Neutrophil (primary cell): ENCODE measurements around the gene TIMP1.

Experiments
- H3K27ac ChIP-seq: fragments of 200-600 bp; sonication (generic); 2 replicates; pipeline ENCODE4 v1.5.1; 2016; ENCODE audit warnings: mild to moderate bottlenecking, moderate library complexity
- H3K27me3 ChIP-seq: fragments of 200-600 bp; sonication (generic); 2 replicates; pipeline ENCODE4 v1.6.0; 2016; ENCODE audit warnings: mild to moderate bottlenecking
- H3K36me3 ChIP-seq: fragments of 200-600 bp; sonication (generic); 2 replicates; pipeline ENCODE4 v1.5.1; 2017
- H3K4me1 ChIP-seq, 2 experiments: fragments of 200-600 bp in 1 of 2; sonication (generic) in 1 of 2; 1 replicate in 1 of 2; 2 replicates in 1 of 2; pipeline versions ENCODE4 v1.5.1 to v1.6.1; 2013 to 2016; ENCODE audit warnings: low read depth in 1 of 2, low read length in 1 of 2, mild to moderate bottlenecking in 1 of 2, moderate library complexity in 1 of 2; ENCODE audit not compliant: control insufficient read depth in 1 of 2, insufficient read depth in 1 of 2
- H3K4me3 ChIP-seq, 2 experiments: fragments of 200-600 bp in 1 of 2; sonication (generic) in 1 of 2; 1 replicate in 1 of 2; 2 replicates in 1 of 2; pipeline ENCODE4 v1.5.1; 2013 to 2016; ENCODE audit warnings: low read depth in 1 of 2, low read length in 1 of 2, mild to moderate bottlenecking in 1 of 2, moderate library complexity in 1 of 2
- H3K9me3 ChIP-seq: fragments of 200-600 bp; sonication (generic); 2 replicates; pipeline ENCODE4 v1.5.1; 2016
- CTCF ChIP-seq: fragments of 200-600 bp; sonication (generic); IDR thresholded peaks from 2 replicates; pipeline ENCODE4 v1.5.1; 2016; ENCODE audit warnings: antibody characterized with exemption

The TIMP1 gene

GRCh38 chrX:47587091-47587891 lies 5.1 kb downstream of the TIMP1 start:
- H3K4me1 ChIP-seq, result peaks cover 0 to 2% of the 10 kb centered on the region in 2 experiments
- no peak overlapping the region for H3K4me3 ChIP-seq
- H3K9me3 ChIP-seq, result no peaks in the 10 kb centered on the region
- no peaks in the 10 kb centered on the region for H3K36me3 ChIP-seq
- H3K27ac ChIP-seq, result no peak overlapping the region
- TF ChIP-seq CTCF, result no peak
- H3K27me3 ChIP-seq, result no peaks in the 10 kb centered on the region

- Histone ChIP-seq H3K27ac (no peak overlapping the region), H3K36me3 (no peaks in the 10 kb centered on the region), H3K27me3 (no peaks in the 10 kb centered on the region), H3K4me3 (no peak overlapping the region), H3K9me3 (no peaks in the 10 kb centered on the region), H3K4me1 (no peaks in the 10 kb centered on the region)
- TF ChIP-seq CTCF, result no peak
These were observed 5.9 kb downstream of the TIMP1 start for GRCh38 chrX:47587906-47588735.

GRCh38 chrX:47590984-47591383 lies 8.7 kb downstream of the TIMP1 start:
- H3K27me3 ChIP-seq, result no peaks in the 10 kb centered on the region

GRCh38 chrX:47593522-47593921 lies 11.3 kb downstream of the TIMP1 start:
- Histone ChIP-seq H3K9me3 (no peaks in the 10 kb centered on the region), H3K36me3 (no peaks in the 10 kb centered on the region), H3K27me3 (no peaks in the 10 kb centered on the region), H3K4me1 (no peaks in the 10 kb centered on the region), H3K4me3 (no peak overlapping the region), H3K27ac (no peak overlapping the region)
- no peak for TF ChIP-seq CTCF

More at GRCh38 chrX:47590984-47591383, 8.7 kb downstream of the TIMP1 start:
- H3K27ac ChIP-seq, result no peak overlapping the region
- TF ChIP-seq CTCF, result no peak
- no peaks in the 10 kb centered on the region for H3K4me1 ChIP-seq
- no peaks in the 10 kb centered on the region for H3K9me3 ChIP-seq
- H3K36me3 ChIP-seq, result no peaks in the 10 kb centered on the region
- H3K4me3 ChIP-seq, result no peak overlapping the region

- Histone ChIP-seq H3K9me3 (no peaks in the 10 kb centered on the region), H3K4me3 (no peak overlapping the region), H3K4me1 (no peaks in the 10 kb centered on the region), H3K36me3 (no peaks in the 10 kb centered on the region), H3K27me3 (no peaks in the 10 kb centered on the region), H3K27ac (no peak overlapping the region)
- TF ChIP-seq CTCF, result no peak
These were observed 13.5 kb downstream of the TIMP1 start for GRCh38 chrX:47595716-47596251.
